HepG2 (cell line): ENCODE measurements around the gene PSMB1. TPM values are rescaled to one million over a fixed set of nuclear protein-coding genes. Genes with fewer than 3 reads are reported as not detected.

Experiments
- ATAC-seq: fragments of 200-7000 bp; cut with Tn5 transposase; 3 replicates; pipeline ENCODE4 v1.9.1; 2020; ENCODE audit warnings: mild to moderate bottlenecking, moderate library complexity
- BruUV-seq: library from RNA; stranded (reverse); fragments of 400-500 nt; replicated peaks from 2 replicates; lab custom pipeline; 2021; lab: Mats Ljungman, UMichigan
- CTCF ChIA-PET: fragments of 300-600 bp; formaldehyde crosslinking; extraction: SDS; loops from one replicate; lab custom pipeline; 2021; ENCODE audit warnings: low total read pairs, inconsistent platforms, low intra/inter-chr PET ratio; lab: Yijun Ruan, JAX
- POLR2A ChIA-PET: fragments of 350-600 bp; sonication (Branson Sonifier 250); formaldehyde crosslinking; loops from one replicate; lab custom pipeline; 2020; ENCODE audit warnings: antibody characterized with exemption, inconsistent platforms; lab: Yijun Ruan, JAX
- DNase-seq: peaks from one replicate; pipeline ENCODE4 v3.0.0-alpha.2; 2015; ENCODE audit warnings: low spot score
- FAIRE-seq: peaks from 3 replicates; lab custom pipeline; 2011; peaks lifted over from hg19 to GRCh38; lab: Jason Lieb, UNC
- H2AFZ ChIP-seq: one replicate; pipeline ENCODE4 v1.6.1; 2011; ENCODE audit warnings: low read length, inconsistent platforms
- H3K27ac ChIP-seq: fragments of 300-600 bp; 3 replicates; pipeline ENCODE4 v1.8.0; 2011; ENCODE audit warnings: mixed run types, mild to moderate bottlenecking, mixed read lengths, low read length, inconsistent platforms; ENCODE audit not compliant: insufficient read depth; ENCODE audit errors: extremely low read length
- H3K27me3 ChIP-seq, 2 experiments: fragments of 200-600 bp in 1 of 2; 2 replicates in 1 of 2; 3 replicates in 1 of 2; pipeline versions ENCODE4 v1.6.0 to v1.8.0; 2011; ENCODE audit warnings: low read length in 2 of 2, mild to moderate bottlenecking in 2 of 2, moderate library complexity in 2 of 2, inconsistent platforms in 1 of 2; ENCODE audit not compliant: insufficient read depth in 2 of 2, control insufficient read depth in 1 of 2
- H3K36me3 ChIP-seq, 2 experiments: fragments of 200-600 bp in 1 of 2; replicated peaks in 1 of 2; 2 replicates in 1 of 2; 3 replicates in 1 of 2; pipeline versions ENCODE4 v1.5.1 to v1.8.0; 2011; ENCODE audit warnings: low read length in 2 of 2, inconsistent platforms in 1 of 2; ENCODE audit not compliant: insufficient read depth in 2 of 2, control insufficient read depth in 1 of 2
- H3K4me1 ChIP-seq: 2 replicates; pipeline ENCODE4 v1.5.1; 2012; ENCODE audit warnings: low read length, inconsistent platforms; ENCODE audit not compliant: insufficient read depth
- H3K4me2 ChIP-seq: 2 replicates; pipeline ENCODE4 v1.6.0; 2011; ENCODE audit warnings: low read depth, low read length, inconsistent platforms
- H3K4me3 ChIP-seq, 3 experiments: fragments of 200-600 bp in 1 of 3; sonication (generic), shearing (Covaris generic) in 1 of 3; replicated peaks in 1 of 3; 2 replicates each; pipeline ENCODE4 v1.5.1; 2011 to 2016; ENCODE audit warnings: low read length in 3 of 3, inconsistent platforms in 2 of 3, low read depth in 2 of 3, mild to moderate bottlenecking in 2 of 3, control low read depth in 1 of 3, mixed read lengths in 1 of 3; ENCODE audit not compliant: insufficient read depth in 1 of 3
- H3K79me2 ChIP-seq: one replicate; pipeline ENCODE4 v1.6.1; 2011; ENCODE audit warnings: low read length, inconsistent platforms; ENCODE audit not compliant: insufficient read depth
- H3K9ac ChIP-seq: 2 replicates; pipeline ENCODE4 v1.6.0; 2011; ENCODE audit warnings: mild to moderate bottlenecking, low read depth, low read length, inconsistent platforms; ENCODE audit not compliant: insufficient read depth
- H3K9me3 ChIP-seq: 2 replicates; pipeline ENCODE4 v1.5.1; 2012; ENCODE audit warnings: mild to moderate bottlenecking, low read length
- H4K20me1 ChIP-seq: 2 replicates; pipeline ENCODE4 v1.6.0; 2011; ENCODE audit warnings: inconsistent platforms, mild to moderate bottlenecking, low read length, moderate library complexity; ENCODE audit not compliant: insufficient read depth
- DMTF1 ChIP-seq: sonication (generic); formaldehyde crosslinking; IDR thresholded peaks from 2 replicates; pipeline ENCODE4 v1.4.0; 2020; ENCODE audit warnings: mild to moderate bottlenecking, missing genetic modification reagents
- HDAC1 ChIP-seq: sonication (generic); formaldehyde crosslinking; IDR thresholded peaks from 2 replicates; pipeline ENCODE4 v1.5.1; 2020; ENCODE audit warnings: mild to moderate bottlenecking, missing genetic modification reagents
- MAZ ChIP-seq, 2 experiments: sonication (generic) in 1 of 2; formaldehyde crosslinking in 1 of 2; IDR thresholded peaks; 2 replicates each; pipeline versions ENCODE4 v1.5.0 to v1.6.1; 2012 to 2020; ENCODE audit warnings: low read depth in 2 of 2, mild to moderate bottlenecking in 2 of 2, borderline replicate concordance in 1 of 2, improper control_type of control experiment in 1 of 2, low read length in 1 of 2, missing genetic modification reagents in 1 of 2, moderate library complexity in 1 of 2
- MIXL1 ChIP-seq: IDR thresholded peaks from 2 replicates; pipeline ENCODE4 v1.6.1; 2016
- RARG ChIP-seq: sonication (generic); formaldehyde crosslinking; IDR thresholded peaks from 2 replicates; pipeline ENCODE4 v1.4.0; 2020; ENCODE audit warnings: low read depth, mild to moderate bottlenecking, missing genetic modification reagents
- STAG1 ChIP-seq: sonication (generic); formaldehyde crosslinking; IDR thresholded peaks from 2 replicates; pipeline ENCODE4 v1.4.0; 2020; ENCODE audit warnings: missing genetic modification reagents
- TARDBP ChIP-seq: sonication (generic); formaldehyde crosslinking; IDR thresholded peaks from 2 replicates; pipeline ENCODE4 v1.8.0; 2022; ENCODE audit warnings: mild to moderate bottlenecking, missing genetic modification reagents
- XRCC5 ChIP-seq: fragments of 200-400 bp; formaldehyde crosslinking; optimal IDR thresholded peaks from 2 replicates; pipeline ENCODE3; 2017; ENCODE audit warnings: mild to moderate bottlenecking, low read length
- ZNF274 ChIP-seq: sonication (generic); formaldehyde crosslinking; IDR thresholded peaks from 2 replicates; pipeline ENCODE4 v1.5.1; 2020; ENCODE audit warnings: mild to moderate bottlenecking, missing genetic modification reagents
- ZNF580 ChIP-seq: IDR thresholded peaks from 2 replicates; pipeline ENCODE4 v1.6.1; 2016; ENCODE audit warnings: low read depth, borderline replicate concordance
- ZNF616 ChIP-seq: sonication (generic); formaldehyde crosslinking; IDR thresholded peaks from 2 replicates; pipeline ENCODE4 v1.5.0; 2020; ENCODE audit warnings: low read depth, mild to moderate bottlenecking, missing genetic modification reagents
- ZNF672 ChIP-seq: sonication (generic); formaldehyde crosslinking; IDR thresholded peaks from 2 replicates; pipeline ENCODE4 v1.8.1; 2022; ENCODE audit warnings: missing genetic modification reagents
- ZZZ3 ChIP-seq: sonication (generic); formaldehyde crosslinking; IDR thresholded peaks from 2 replicates; pipeline ENCODE4 v1.4.0; 2020; ENCODE audit warnings: missing genetic modification reagents, mild to moderate bottlenecking, borderline replicate concordance
- WGBS: methylation state at CpG from one replicate; pipeline ENCODE4 v1.1.6; 2017; ENCODE audit warnings: low lambda C conversion rate; 5-methylcytosine and 5-hydroxymethylcytosine counted together
- in situ Hi-C: cut with HindIII; loops from 2 replicates; pipeline ENCODE4 v1.10.0; 2017; ENCODE audit warnings: low pct_unique_long_range_greater_than_20kb; ENCODE audit not compliant: extremely low pct_ligation_motif_present
- intact Hi-C: fragments of 100-400 bp; cut with micrococcal nuclease; formaldehyde crosslinking; loops from one replicate; pipeline ENCODE4 v1.10.0; 2022; ENCODE audit not compliant: unreplicated experiment
- polyA plus RNA-seq, 8 experiments: library from polyadenylated mRNA; depleted of rRNA in 3 of 8; stranded (reverse) in 7 of 8; unstranded in 1 of 8; fragments of >200 nt; fragmentation: Illumina TruSeq in 4 of 8; extraction: Trizol in 4 of 8; gene quantifications; 2 replicates each; pipeline versions ENCODE4 v1.2.1 to v1.2.3, GENCODE V29; 2011 to 2016; ENCODE audit warnings: low read depth in 4 of 8, missing spikeins in 1 of 8, mixed read lengths in 1 of 8; ENCODE audit not compliant: insufficient read depth in 1 of 8
- total RNA-seq, 5 experiments: library from RNA; depleted of rRNA; stranded (reverse); fragments of >200 nt; fragmentation: Illumina TruSeq; extraction: Trizol; gene quantifications; 2 replicates each; pipeline ENCODE4 v1.2.3, GENCODE V29; 2016; ENCODE audit warnings: low read depth in 1 of 5
- TF ChIP-seq, protein P1 (sequence below): IDR thresholded peaks from 2 replicates; pipeline ENCODE4 v1.6.1; 2012; ENCODE audit warnings: low read depth, low read length, improper control_type of control experiment
- TF ChIP-seq, protein P2 (sequence below): sonication (generic); formaldehyde crosslinking; IDR thresholded peaks from 2 replicates; pipeline ENCODE4 v1.4.0; 2020; ENCODE audit warnings: mild to moderate bottlenecking, missing genetic modification reagents

Gene PSMB1
- total and polyA plus RNA-seq, 2 of the 13 experiments (the other 11 are each of a cell fraction or from before 2014, with no cell fraction given), result 528 to 592 TPM

- 2% methylated on average over 4 of the region's 4 CpGs for WGBS
- H3K4me3 ChIP-seq, result peak overlapping the region in 1 of 3 experiments; percentile 24; a peak in 1 of 6 replicates
- peak; percentile 74 for DNase-seq
- no TSS peak for BruUV-seq
- H3K9me3 ChIP-seq, result no peaks in the 10 kb centered on the region
- H3K9ac ChIP-seq, result no peak overlapping the region
- H4K20me1 ChIP-seq, result no peaks in the 10 kb centered on the region
- peak; percentile 75 for FAIRE-seq
- H3K27ac ChIP-seq, result no peak overlapping the region
- H3K4me1 ChIP-seq, result 0 out of 2 replicates have a peak, but pooled peaks cover 5% of the 10 kb centered on the region
- H3K4me2 ChIP-seq, result peak overlapping the region; percentile 69
- ChIA-PET POLR2A (interaction anchor here (0.6 to 2.0 kb wide), 3 partner anchors 685 to 727 kb away, joined by 4 to 5 read pairs (median 4); no protein-coding TSS in a partner anchor), CTCF (interaction anchor here (1.6 to 1.8 kb wide), 3 partner anchors 12 to 1559 kb away, joined by 5 to 24 read pairs (median 12); no protein-coding TSS in a partner anchor)
- no peaks in the 10 kb centered on the region for H3K36me3 ChIP-seq
- H2AFZ ChIP-seq, result peak overlapping the region; percentile 69
- peak; percentile 100 for ATAC-seq
- in situ Hi-C loops (loop anchor here (10.0 kb wide), 1 partner anchor 562 kb away; no protein-coding TSS in a partner anchor), intact Hi-C loops (loop anchor here (1.0 to 10.0 kb wide), 6 partner anchors 352 to 1560 kb away; no protein-coding TSS in a partner anchor)
- no peaks in the 10 kb centered on the region for H3K27me3 ChIP-seq
- no peaks in the 10 kb centered on the region for H3K79me2 ChIP-seq
- TF ChIP-seq ZZZ3 (CRISPR knock-in tag) (no peak), MAZ (IDR thresholded peaks at IDR 0.05; ENCODE audit: borderline replicate concordance, low read depth, low read length) (no peak), MAZ (CRISPR knock-in tag; IDR thresholded peaks at IDR 0.05; ENCODE audit: low read depth) (no peak), XRCC5 (peak; percentile 61), RARG (CRISPR knock-in tag) (no peak), STAG1 (CRISPR knock-in tag) (peak; percentile 95), DMTF1 (CRISPR knock-in tag) (0 out of 2 replicates have a peak, but pooled peaks have one; percentile 32), ZNF274 (CRISPR knock-in tag) (no peak), MIXL1 (CRISPR knock-in tag) (peak; percentile 38; the same call in 1 of the 2 replicates), HDAC1 (CRISPR knock-in tag) (no peak), TARDBP (CRISPR knock-in tag) (0 out of 2 replicates have a peak, but pooled peaks have one; percentile 20), ZNF616 (CRISPR knock-in tag) (no peak), ZNF672 (CRISPR knock-in tag) (no peak), ZNF580 (CRISPR knock-in tag) (no peak)
- TF ChIP-seq, protein P1, sequence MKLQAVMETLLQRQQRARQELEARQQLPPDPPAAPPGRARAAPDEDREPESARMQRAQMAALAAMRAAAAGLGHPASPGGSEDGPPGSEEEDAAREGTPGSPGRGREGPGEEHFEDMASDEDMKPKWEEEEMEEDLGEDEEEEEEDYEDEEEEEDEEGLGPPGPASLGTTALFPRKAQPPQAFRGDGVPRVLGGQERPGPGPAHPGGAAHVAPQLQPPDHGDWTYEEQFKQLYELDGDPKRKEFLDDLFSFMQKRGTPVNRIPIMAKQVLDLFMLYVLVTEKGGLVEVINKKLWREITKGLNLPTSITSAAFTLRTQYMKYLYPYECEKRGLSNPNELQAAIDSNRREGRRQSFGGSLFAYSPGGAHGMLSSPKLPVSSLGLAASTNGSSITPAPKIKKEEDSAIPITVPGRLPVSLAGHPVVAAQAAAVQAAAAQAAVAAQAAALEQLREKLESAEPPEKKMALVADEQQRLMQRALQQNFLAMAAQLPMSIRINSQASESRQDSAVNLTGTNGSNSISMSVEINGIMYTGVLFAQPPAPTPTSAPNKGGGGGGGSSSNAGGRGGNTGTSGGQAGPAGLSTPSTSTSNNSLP, result 0 out of 2 replicates have a peak, but pooled peaks have one; percentile 16
- TF ChIP-seq, protein P2, sequence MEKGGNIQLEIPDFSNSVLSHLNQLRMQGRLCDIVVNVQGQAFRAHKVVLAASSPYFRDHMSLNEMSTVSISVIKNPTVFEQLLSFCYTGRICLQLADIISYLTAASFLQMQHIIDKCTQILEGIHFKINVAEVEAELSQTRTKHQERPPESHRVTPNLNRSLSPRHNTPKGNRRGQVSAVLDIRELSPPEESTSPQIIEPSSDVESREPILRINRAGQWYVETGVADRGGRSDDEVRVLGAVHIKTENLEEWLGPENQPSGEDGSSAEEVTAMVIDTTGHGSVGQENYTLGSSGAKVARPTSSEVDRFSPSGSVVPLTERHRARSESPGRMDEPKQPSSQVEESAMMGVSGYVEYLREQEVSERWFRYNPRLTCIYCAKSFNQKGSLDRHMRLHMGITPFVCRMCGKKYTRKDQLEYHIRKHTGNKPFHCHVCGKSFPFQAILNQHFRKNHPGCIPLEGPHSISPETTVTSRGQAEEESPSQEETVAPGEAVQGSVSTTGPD (CRISPR knock-in tag), result no peak
These were observed 36.1 kb downstream of the PSMB1 start for GRCh38 chr6:170516783-170517616.
